WTC11 (cell line): ENCODE data around the gene FGF6. TPM values are rescaled to one million over a fixed set of nuclear protein-coding genes. Genes with fewer than 3 reads are reported as not detected.

Source experiments
- ATAC-seq: fragments of 200-7000 bp; cut with Tn5 transposase; 2 replicates; pipeline ENCODE4 v1.10.0; 2021; ENCODE audit warnings: mild to moderate bottlenecking, moderate library complexity
- CTCF ChIA-PET: fragments of 300-600 bp; sonication (Branson Sonifier 250); formaldehyde crosslinking; loops from one replicate; lab custom pipeline; 2021; ENCODE audit warnings: antibody characterized with exemption; lab: Charles Lee
- POLR2A ChIA-PET: fragments of 350-600 bp; sonication (Branson Sonifier 250); formaldehyde crosslinking; loops from one replicate; lab custom pipeline; 2021; ENCODE audit warnings: antibody characterized with exemption; lab: Charles Lee
- DNase-seq: peaks from one replicate; pipeline ENCODE4 v3.0.0; 2021; ENCODE audit warnings: low spot score
- H3K27ac Mint-ChIP-seq: 2 replicates; pipeline ENCODE4 v1.8.0; 2021; ENCODE audit warnings: mixed read lengths
- H3K27me3 Mint-ChIP-seq: 2 replicates; pipeline ENCODE4 v1.8.0; 2021; ENCODE audit warnings: low read depth, mild to moderate bottlenecking, moderate library complexity, mixed read lengths
- H3K36me3 Mint-ChIP-seq: 2 replicates; pipeline ENCODE4 v1.8.0; 2021; ENCODE audit warnings: mixed read lengths
- H3K4me1 Mint-ChIP-seq: 2 replicates; pipeline ENCODE4 v1.8.0; 2022; ENCODE audit warnings: mixed read lengths
- H3K4me3 Mint-ChIP-seq: 2 replicates; pipeline ENCODE4 v1.8.0; 2021; ENCODE audit warnings: mild to moderate bottlenecking, moderate library complexity, mixed read lengths
- H3K9me3 Mint-ChIP-seq: 2 replicates; pipeline ENCODE4 v1.8.0; 2021; ENCODE audit warnings: mixed read lengths
- CBFB ChIP-seq: sonication (generic); formaldehyde crosslinking; IDR thresholded peaks from 2 replicates; pipeline ENCODE4 v1.8.1; 2022; ENCODE audit warnings: mild to moderate bottlenecking, low read depth, missing genetic modification reagents
- CREB1 ChIP-seq: sonication (generic); formaldehyde crosslinking; IDR thresholded peaks from 2 replicates; pipeline ENCODE4 v1.8.0; 2023; ENCODE audit warnings: mild to moderate bottlenecking, missing genetic modification reagents
- E2F5 ChIP-seq: sonication (generic); formaldehyde crosslinking; IDR thresholded peaks from 2 replicates; pipeline ENCODE4 v1.8.1; 2022; ENCODE audit warnings: mild to moderate bottlenecking, moderate library complexity, missing genetic modification reagents
- ETV6 ChIP-seq: sonication (generic); formaldehyde crosslinking; IDR thresholded peaks from 2 replicates; pipeline ENCODE4 v1.8.1; 2022; ENCODE audit warnings: mild to moderate bottlenecking, missing genetic modification reagents
- FOXP1 ChIP-seq: sonication (generic); formaldehyde crosslinking; IDR thresholded peaks from 2 replicates; pipeline ENCODE4 v1.8.0; 2022; ENCODE audit warnings: missing genetic modification reagents, mild to moderate bottlenecking, moderate library complexity, borderline replicate concordance
- KAT7 ChIP-seq: sonication (generic); formaldehyde crosslinking; IDR thresholded peaks from 2 replicates; pipeline ENCODE4 v1.8.1; 2023; ENCODE audit warnings: missing genetic modification reagents, mild to moderate bottlenecking, borderline replicate concordance
- MXD4 ChIP-seq: fragments of 250-450 bp; sonication (Bioruptor Pico); IDR thresholded peaks from 2 replicates; pipeline ENCODE4 v1.8.0; 2021; ENCODE audit warnings: mild to moderate bottlenecking, moderate library complexity, borderline replicate concordance
- MYBL2 ChIP-seq: sonication (generic); formaldehyde crosslinking; IDR thresholded peaks from 2 replicates; pipeline ENCODE4 v1.8.1; 2023; ENCODE audit warnings: mild to moderate bottlenecking, moderate library complexity, missing genetic modification reagents
- NFE2L1 ChIP-seq: sonication (generic); formaldehyde crosslinking; IDR thresholded peaks from 2 replicates; pipeline ENCODE4 v1.8.1; 2023; ENCODE audit warnings: missing genetic modification reagents
- NR1H2 ChIP-seq: sonication (generic); formaldehyde crosslinking; IDR thresholded peaks from 2 replicates; pipeline ENCODE4 v1.9.0; 2021; ENCODE audit warnings: mild to moderate bottlenecking, moderate library complexity, missing genetic modification reagents
- PRDM15 ChIP-seq: sonication (generic); formaldehyde crosslinking; IDR thresholded peaks from 2 replicates; pipeline ENCODE4 v1.8.0; 2022; ENCODE audit warnings: missing genetic modification reagents
- PRRX2 ChIP-seq: fragments of 250-450 bp; sonication (Bioruptor Pico); IDR thresholded peaks from 2 replicates; pipeline ENCODE4 v1.8.0; 2021; ENCODE audit warnings: mild to moderate bottlenecking
- RELA ChIP-seq: sonication (generic); formaldehyde crosslinking; IDR thresholded peaks from 2 replicates; pipeline ENCODE4 v1.8.1; 2022; ENCODE audit warnings: missing genetic modification reagents, mild to moderate bottlenecking, borderline replicate concordance
- SP1 ChIP-seq: sonication (generic); formaldehyde crosslinking; conservative IDR thresholded peaks from 2 replicates; pipeline ENCODE4 v1.8.1; 2022; ENCODE audit warnings: missing genetic modification reagents
- TP53 ChIP-seq: sonication (generic); formaldehyde crosslinking; IDR thresholded peaks from 2 replicates; pipeline ENCODE4 v1.8.1; 2023; ENCODE audit warnings: mild to moderate bottlenecking, missing genetic modification reagents
- ZNF121 ChIP-seq: sonication (generic); formaldehyde crosslinking; IDR thresholded peaks from 2 replicates; pipeline ENCODE4 v1.8.0; 2023; ENCODE audit warnings: missing genetic modification reagents
- ZNF138 ChIP-seq: sonication (generic); formaldehyde crosslinking; conservative IDR thresholded peaks from 2 replicates; pipeline ENCODE4 v1.8.1; 2022; ENCODE audit warnings: mild to moderate bottlenecking, moderate library complexity, missing genetic modification reagents
- ZNF317 ChIP-seq: sonication (generic); formaldehyde crosslinking; IDR thresholded peaks from 2 replicates; pipeline ENCODE4 v1.8.1; 2023; ENCODE audit warnings: low read depth, mild to moderate bottlenecking, moderate library complexity, missing genetic modification reagents, borderline replicate concordance
- ZNF423 ChIP-seq: fragments of 250-450 bp; sonication (Bioruptor Pico); IDR thresholded peaks from 2 replicates; pipeline ENCODE4 v2.1.2; 2022; ENCODE audit warnings: mild to moderate bottlenecking, moderate library complexity
- ZSCAN18 ChIP-seq: fragments of 250-450 bp; sonication (Bioruptor Pico); IDR thresholded peaks from 2 replicates; pipeline ENCODE4 v2.1.2; 2022; ENCODE audit warnings: mild to moderate bottlenecking, moderate library complexity
- total RNA-seq: library from RNA; stranded (reverse); gene quantifications from 3 replicates; pipeline ENCODE4 v1.2.3, GENCODE V29; 2021

Gene FGF6
- total RNA-seq, 1 experiment from 2014 or later = not detected

- peaks cover 32% of the 10 kb centered on the region for H3K4me1 Mint-ChIP-seq
- no peak for TF ChIP-seq RELA (CRISPR knock-in tag)
- TF ChIP-seq TP53 = no peak
- TF ChIP-seq ZNF423 (CRISPR knock-in tag) = no peak
- no peak for TF ChIP-seq E2F5 (CRISPR knock-in tag)
- no peak for TF ChIP-seq NR1H2
- TF ChIP-seq, all 79 proteins: peak for 0
- Mint-ChIP-seq H3K36me3 (peaks cover 15% of the 10 kb centered on the region), H3K4me3 (no peak overlapping the region), H3K27me3 (no peaks in the 10 kb centered on the region), H3K27ac (no peak overlapping the region), H3K9me3 (peaks cover 22% of the 10 kb centered on the region)
- POLR2A ChIA-PET = no interaction called here
- no peak for DNase-seq
- no peak for ATAC-seq
- CTCF ChIA-PET = interaction anchor here (0.8 kb wide), 1 partner anchor 207 kb away, joined by 3 read pairs; no protein-coding TSS in a partner anchor
Observed at GRCh38 chr12:4483885-4484823, 38.5 kb upstream of the FGF6 start.

- Mint-ChIP-seq H3K4me1 (peaks cover 28% of the 10 kb centered on the region), H3K27ac (no peak overlapping the region), H3K4me3 (no peak overlapping the region), H3K9me3 (peaks cover 34% of the 10 kb centered on the region), H3K36me3 (peaks cover 22% of the 10 kb centered on the region)
- ChIA-PET POLR2A (interaction anchor here (0.5 kb wide), 1 partner anchor 26 kb away, joined by 3 read pairs; no protein-coding TSS in a partner anchor), CTCF (no interaction called here)
- TF ChIP-seq SP1 (CRISPR knock-in tag) = no peak
- no peak for TF ChIP-seq ZNF423 (CRISPR knock-in tag)
- TF ChIP-seq ZNF121 = no peak
- no peak for TF ChIP-seq NFE2L1
- no peak for TF ChIP-seq E2F5 (CRISPR knock-in tag)
- no peak for TF ChIP-seq ZNF138 (CRISPR knock-in tag)
- TF ChIP-seq CBFB (CRISPR knock-in tag) = no peak
- TF ChIP-seq MXD4 (CRISPR knock-in tag) = no peak
- TF ChIP-seq, all 79 proteins: peak for 0
- no peaks in the 10 kb centered on the region for H3K27me3 Mint-ChIP-seq
- ATAC-seq = no peak
- no peak for DNase-seq
Observed at GRCh38 chr12:4482936-4483335, 37.3 kb upstream of the FGF6 start.

- Mint-ChIP-seq H3K4me1 (peaks cover 7% of the 10 kb centered on the region), H3K9me3 (peaks cover 43% of the 10 kb centered on the region), H3K4me3 (no peak overlapping the region), H3K27me3 (no peaks in the 10 kb centered on the region; the same call in 1 of the 2 replicates), H3K36me3 (peaks cover 27% of the 10 kb centered on the region), H3K27ac (no peak overlapping the region)
- POLR2A ChIA-PET = no interaction called here
- CTCF ChIA-PET = no interaction called here
- TF ChIP-seq ETV6 = no peak
- peak; percentile 94 for TF ChIP-seq ZNF317 (CRISPR knock-in tag)
- ATAC-seq (no peak), DNase-seq (no peak)
Observed at GRCh38 chr12:4478933-4479332, 33.3 kb upstream of the FGF6 start.

- Mint-ChIP-seq H3K4me1 (no peaks in the 10 kb centered on the region), H3K9me3 (peaks cover 40% of the 10 kb centered on the region), H3K27me3 (no peaks in the 10 kb centered on the region; the same call in 1 of the 2 replicates), H3K27ac (no peak overlapping the region), H3K4me3 (no peak overlapping the region), H3K36me3 (peaks cover 27% of the 10 kb centered on the region)
- ATAC-seq = no peak
- no peak for DNase-seq
- POLR2A ChIA-PET = no interaction called here
- CTCF ChIA-PET = no interaction called here
- TF ChIP-seq PRDM15 (CRISPR knock-in tag) = no peak
- no peak for TF ChIP-seq PRRX2 (CRISPR knock-in tag)
- TF ChIP-seq MYBL2 (CRISPR knock-in tag) = no peak
- no peak for TF ChIP-seq KAT7 (CRISPR knock-in tag)
- TF ChIP-seq ZSCAN18 (CRISPR knock-in tag) = no peak
- TF ChIP-seq CREB1 (CRISPR knock-in tag) = no peak
- TF ChIP-seq FOXP1 (CRISPR knock-in tag) = no peak
Observed at GRCh38 chr12:4477129-4477528, 31.5 kb upstream of the FGF6 start.
